CD4-positive, alpha-beta memory T cell (primary cell): ENCODE results near the gene ZNF778. TPM values are rescaled to one million over a fixed set of nuclear protein-coding genes. Genes with fewer than 3 reads are reported as not detected.
"Not testable (repeated sequence)": the region's sequence is repeated elsewhere in the genome, so short reads cannot be mapped to it uniquely, and the experiment has no call there.

Source experiments
- CTCF ChIA-PET: fragments of 350-600 bp; sonication (Branson Sonifier 250); formaldehyde crosslinking; loops from one replicate; lab custom pipeline; 2021; ENCODE audit warnings: inconsistent platforms; ENCODE audit not compliant: partially characterized antibody; lab: Charles Lee
- POLR2A ChIA-PET: fragments of 350-600 bp; sonication (Branson Sonifier 250); formaldehyde crosslinking; loops from one replicate; lab custom pipeline; 2021; ENCODE audit not compliant: partially characterized antibody; lab: Charles Lee
- DNase-seq, 5 donors: peaks; one replicate each; pipeline versions ENCODE4 v3.0.0 to v3.0.0-alpha.2; 2020 to 2022; ENCODE audit warnings: mixed read lengths in 1 of 5
- H3K27ac ChIP-seq: one replicate; pipeline ENCODE4 v1.7.0; 2013; ENCODE audit warnings: low read depth, low read length
- H3K27me3 ChIP-seq: 2 replicates; pipeline ENCODE4 v1.7.0; 2013; ENCODE audit warnings: mild to moderate bottlenecking, low read length, moderate library complexity; ENCODE audit not compliant: insufficient read depth
- H3K36me3 ChIP-seq: 2 replicates; pipeline ENCODE4 v1.7.0; 2013; ENCODE audit warnings: mild to moderate bottlenecking, low read length, moderate library complexity; ENCODE audit not compliant: insufficient read depth
- H3K4me1 ChIP-seq: 2 replicates; pipeline ENCODE4 v1.7.0; 2013; ENCODE audit warnings: mild to moderate bottlenecking, low read length, moderate library complexity; ENCODE audit not compliant: insufficient read depth
- H3K4me3 ChIP-seq, 2 donors: one replicate each; pipeline ENCODE4 v1.7.0; 2013; ENCODE audit warnings: low read length in 2 of 2, mild to moderate bottlenecking in 1 of 2
- H3K9me3 ChIP-seq, 2 donors: one replicate each; pipeline ENCODE4 v1.7.0; 2013; ENCODE audit warnings: low read length in 2 of 2, control low read depth in 1 of 2; ENCODE audit not compliant: control insufficient read depth in 1 of 2
- H3K27ac Mint-ChIP-seq, 7 donors: one replicate each; pipeline ENCODE4 v1.8.0; 2020 to 2021; ENCODE audit warnings: mixed read lengths in 7 of 7, mild to moderate bottlenecking in 6 of 7, inconsistent platforms in 3 of 7, moderate library complexity in 3 of 7
- H3K27me3 Mint-ChIP-seq, 2 donors: one replicate each; pipeline ENCODE4 v1.8.0; 2020 to 2021; ENCODE audit warnings: mixed read lengths in 2 of 2
- H3K36me3 Mint-ChIP-seq, 2 donors: one replicate each; pipeline ENCODE4 v1.8.0; 2020 to 2021; ENCODE audit warnings: mixed read lengths in 2 of 2, inconsistent platforms in 1 of 2, mild to moderate bottlenecking in 1 of 2
- H3K4me1 Mint-ChIP-seq, 4 donors: one replicate each; pipeline ENCODE4 v1.8.0; 2020 to 2021; ENCODE audit warnings: mixed read lengths in 4 of 4, mild to moderate bottlenecking in 1 of 4
- H3K4me3 Mint-ChIP-seq, 8 donors: one replicate each; pipeline ENCODE4 v1.8.0; 2020 to 2021; ENCODE audit warnings: mixed read lengths in 8 of 8, mild to moderate bottlenecking in 7 of 8, moderate library complexity in 6 of 8, inconsistent platforms in 3 of 8
- H3K9me3 Mint-ChIP-seq, 8 donors: one replicate each; pipeline ENCODE4 v1.8.0; 2020 to 2021; ENCODE audit warnings: mixed read lengths in 8 of 8, mild to moderate bottlenecking in 5 of 8, inconsistent platforms in 3 of 8, moderate library complexity in 1 of 8
- intact Hi-C: fragments of 100-400 bp; cut with micrococcal nuclease; formaldehyde crosslinking; loops from one replicate; pipeline ENCODE4 v1.15.1; 2023
- polyA plus RNA-seq, 2 donors: library from polyadenylated mRNA; unstranded; fragments of 300-500 nt; fragmentation: Illumina TruSeq; gene quantifications; one replicate each; pipeline ENCODE4 v1.2.3, GENCODE V29; 2021
- total RNA-seq, 2 experiments: library from RNA; stranded (reverse); gene quantifications; one replicate each; pipeline ENCODE4 v1.2.3, GENCODE V29; 2021

ZNF778 gene
- total and polyA plus RNA-seq, 4 experiments from 2014 or later: 1.0 to 15.9 (median 8.8) TPM

GRCh38 chr16:89192186-89192955 is 25.1 kb upstream of the ZNF778 start:
- CTCF ChIA-PET, H3K36me3 ChIP-seq, H3K36me3 Mint-ChIP-seq, H3K27ac Mint-ChIP-seq, H3K27ac ChIP-seq, H3K27me3 ChIP-seq, H3K27me3 Mint-ChIP-seq, H3K9me3 ChIP-seq, H3K4me3 ChIP-seq, H3K4me3 Mint-ChIP-seq, H3K4me1 ChIP-seq, H3K9me3 Mint-ChIP-seq: not testable (repeated sequence)
- intact Hi-C loops: loop anchor here (1.0 to 2.0 kb wide), 2 partner anchors 9 to 78 kb away; no protein-coding TSS in a partner anchor
- peak; percentile 69 to 91 (median 80) for DNase-seq
- POLR2A ChIA-PET: interaction anchor here (0.9 to 1.2 kb wide), 5 partner anchors 21 to 373 kb away, joined by 3 to 4 read pairs (median 3); partner anchors contain the start of genes ACSF3, CDH15, GALNS and TRAPPC2L
- peaks cover 0 to 20% (median 3%) of the 10 kb centered on the region in 4 donors for H3K4me1 Mint-ChIP-seq

- intact Hi-C loops: loop anchor here (1.0 to 2.0 kb wide), 2 partner anchors 8 to 78 kb away; no protein-coding TSS in a partner anchor
- POLR2A ChIA-PET: interaction anchor here (0.9 to 1.2 kb wide), 5 partner anchors 22 to 373 kb away, joined by 3 to 4 read pairs (median 3); partner anchors contain the start of genes ACSF3, CDH15, GALNS and TRAPPC2L
- CTCF ChIA-PET: no interaction called here
- no peaks in the 10 kb centered on the region for H3K36me3 Mint-ChIP-seq
- Histone ChIP-seq H3K4me3 (no peak overlapping the region), H3K4me1 (no peaks in the 10 kb centered on the region), H3K27me3 (no peaks in the 10 kb centered on the region), H3K9me3 (no peaks in the 10 kb centered on the region), H3K36me3 (no peaks in the 10 kb centered on the region), H3K27ac (no peak overlapping the region)
- no peaks in the 10 kb centered on the region for H3K27me3 Mint-ChIP-seq
- H3K9me3 Mint-ChIP-seq: peaks cover 0 to 2% (median 0%) of the 10 kb centered on the region in 8 donors
- peaks cover 0 to 17% (median 3%) of the 10 kb centered on the region in 4 donors for H3K4me1 Mint-ChIP-seq
- DNase-seq: peak in 4 of 5 donors; percentile 41 to 71 (median 49)
- H3K4me3 Mint-ChIP-seq: no peak overlapping the region
- no peak overlapping the region for H3K27ac Mint-ChIP-seq
Measured at GRCh38 chr16:89192956-89193575, 24.4 kb upstream of the ZNF778 start.

- H3K4me1 ChIP-seq: no peaks in the 10 kb centered on the region
- DNase-seq: no peak
- H3K4me1 Mint-ChIP-seq: peaks cover 0 to 15% (median 3%) of the 10 kb centered on the region in 4 donors
- peaks cover 0 to 2% (median 0%) of the 10 kb centered on the region in 8 donors for H3K9me3 Mint-ChIP-seq
- no peaks in the 10 kb centered on the region for H3K36me3 ChIP-seq
- no peak overlapping the region for H3K4me3 ChIP-seq
- H3K27me3 Mint-ChIP-seq: peaks cover 0 to under 1% of the 10 kb centered on the region in 2 donors
- POLR2A ChIA-PET: interaction anchor here (1.1 to 1.2 kb wide), 2 partner anchors 22 to 337 kb away, joined by 3 read pairs; partner anchors contain the start of genes CDH15, GALNS and TRAPPC2L
- intact Hi-C loops: loop anchor here (2.0 kb wide), 1 partner anchor 79 kb away; no protein-coding TSS in a partner anchor
- no peaks in the 10 kb centered on the region for H3K36me3 Mint-ChIP-seq
- H3K9me3 ChIP-seq: no peaks in the 10 kb centered on the region
- no peak overlapping the region for H3K4me3 Mint-ChIP-seq
- peak overlapping the region in 1 of 7 donors; percentile 64 for H3K27ac Mint-ChIP-seq
- CTCF ChIA-PET: no interaction called here
- no peak overlapping the region for H3K27ac ChIP-seq
- no peaks in the 10 kb centered on the region for H3K27me3 ChIP-seq
Measured at GRCh38 chr16:89193576-89194293, 23.8 kb upstream of the ZNF778 start.

GRCh38 chr16:89194340-89195311 is 22.9 kb upstream of the ZNF778 start:
- Mint-ChIP-seq H3K36me3 (no peaks in the 10 kb centered on the region), H3K4me3 (peak overlapping the region in 1 of 8 donors; percentile 52), H3K9me3 (no peaks in the 10 kb centered on the region), H3K27ac (peak overlapping the region in 1 of 7 donors; percentile 60), H3K4me1 (peaks cover 0 to 6% (median 3%) of the 10 kb centered on the region in 4 donors), H3K27me3 (peaks cover 0 to 3% of the 10 kb centered on the region in 2 donors)
- Histone ChIP-seq H3K9me3 (no peaks in the 10 kb centered on the region), H3K4me3 (no peak overlapping the region), H3K4me1 (no peaks in the 10 kb centered on the region), H3K36me3 (no peaks in the 10 kb centered on the region), H3K27me3 (no peaks in the 10 kb centered on the region), H3K27ac (no peak overlapping the region)
- intact Hi-C loops: no loop called here
- CTCF ChIA-PET: no interaction called here
- POLR2A ChIA-PET: no interaction called here
- DNase-seq: no peak

GRCh38 chr16:89195521-89196171 is 21.9 kb upstream of the ZNF778 start:
- DNase-seq: no peak
- ChIA-PET POLR2A (no interaction called here), CTCF (no interaction called here)
- Histone ChIP-seq H3K27ac (no peak overlapping the region), H3K27me3 (no peaks in the 10 kb centered on the region), H3K36me3 (no peaks in the 10 kb centered on the region), H3K9me3 (no peaks in the 10 kb centered on the region), H3K4me3 (no peak overlapping the region), H3K4me1 (peaks cover 8% of the 10 kb centered on the region)
- Mint-ChIP-seq H3K4me1 (peaks cover 2 to 12% (median 7%) of the 10 kb centered on the region in 4 donors), H3K9me3 (no peaks in the 10 kb centered on the region), H3K27ac (no peak overlapping the region), H3K4me3 (peak overlapping the region in 1 of 8 donors; percentile 42), H3K27me3 (peaks cover 6 to 7% of the 10 kb centered on the region in 2 donors), H3K36me3 (no peaks in the 10 kb centered on the region)
- intact Hi-C loops: no loop called here

GRCh38 chr16:89197033-89197632 is 20.4 kb upstream of the ZNF778 start:
- peak overlapping the region in 1 of 7 donors; percentile 71 for H3K27ac Mint-ChIP-seq
- Histone ChIP-seq H3K36me3 (no peaks in the 10 kb centered on the region), H3K4me3 (no peak overlapping the region), H3K27me3 (no peaks in the 10 kb centered on the region), H3K27ac (no peak overlapping the region), H3K4me1 (peaks cover 10% of the 10 kb centered on the region), H3K9me3 (no peaks in the 10 kb centered on the region)
- ChIA-PET CTCF (no interaction called here), POLR2A (no interaction called here)
- peaks cover 0 to 10% (median 6%) of the 10 kb centered on the region in 4 donors for H3K4me1 Mint-ChIP-seq
- intact Hi-C loops: no loop called here
- no peaks in the 10 kb centered on the region for H3K9me3 Mint-ChIP-seq
- peaks cover 6 to 8% of the 10 kb centered on the region in 2 donors for H3K27me3 Mint-ChIP-seq
- H3K36me3 Mint-ChIP-seq: no peaks in the 10 kb centered on the region
- no peak for DNase-seq
- no peak overlapping the region for H3K4me3 Mint-ChIP-seq
